HG02763 (cell line): Measurements from ENCODE around the gene FBXW10B.
"Not testable (repeated sequence)": the region's sequence is repeated elsewhere in the genome, so short reads cannot be mapped to it uniquely, and the experiment has no call there.

ENCODE experiments used
- ATAC-seq: cut with Tn5 transposase; IDR thresholded peaks from one replicate; pipeline ENCODE4 v1.9.1; 2021; ENCODE audit warnings: mild to moderate bottlenecking, moderate library complexity; ENCODE audit not compliant: unreplicated experiment

The FBXW10B gene

GRCh38 chr17:15642014-15642413 is 22.5 kb upstream of the FBXW10B start:
- not testable (repeated sequence) for ATAC-seq

DNA sequence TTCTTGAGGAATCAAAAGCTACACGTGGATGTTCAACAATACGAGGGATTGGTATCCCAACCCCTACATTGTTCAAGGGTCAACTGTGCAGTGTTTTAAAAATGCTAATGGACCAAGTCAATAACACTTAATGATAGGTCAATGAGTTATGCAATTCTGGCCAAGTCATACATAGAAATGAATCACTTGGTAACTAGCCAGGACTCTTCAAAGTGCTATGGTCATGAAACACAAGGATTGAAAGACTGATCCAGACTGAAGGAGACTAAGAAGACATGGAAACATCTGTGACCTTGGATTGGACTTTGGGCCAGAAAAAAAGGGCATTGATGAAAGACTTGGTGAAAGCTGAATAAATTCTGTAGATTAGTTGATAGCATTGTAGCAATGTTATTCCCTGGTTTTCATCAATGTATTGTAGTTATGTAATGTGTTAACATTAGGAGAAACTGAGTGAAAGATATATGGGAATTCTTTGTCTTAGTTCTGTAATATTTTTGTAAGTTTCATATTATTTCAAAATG is 11.5 kb upstream of the FBXW10B start:
- not testable (repeated sequence) for ATAC-seq

GRCh38 chr17:15629991-15630390 is 10.5 kb upstream of the FBXW10B start:
- ATAC-seq: not testable (repeated sequence)

DNA sequence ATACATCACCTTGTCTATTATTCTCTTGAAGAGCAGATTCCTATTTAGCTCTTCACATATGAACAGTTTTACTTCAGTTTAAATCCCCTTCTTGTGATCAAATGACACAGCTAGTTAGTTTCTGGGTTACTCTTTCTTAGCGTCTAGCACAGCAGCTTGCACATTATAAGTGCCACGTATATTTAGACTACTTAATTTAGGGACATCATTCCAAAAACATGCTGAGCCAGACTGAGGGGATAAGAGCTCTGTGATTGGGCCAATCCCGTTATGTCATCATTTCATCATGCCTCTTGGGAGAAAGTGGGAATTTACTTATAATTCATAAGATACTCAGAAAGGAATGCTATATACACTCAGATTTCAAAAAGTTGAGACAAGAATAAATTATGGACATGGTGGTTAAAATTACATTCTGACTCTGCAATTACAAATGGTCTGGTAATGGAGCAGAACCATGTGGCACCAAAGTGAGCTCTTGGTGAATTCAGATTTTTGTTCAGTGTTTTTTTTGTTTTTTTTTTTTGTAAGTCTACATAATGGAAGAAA is 4.2 kb upstream of the FBXW10B start:
- ATAC-seq: not testable (repeated sequence)

DNA sequence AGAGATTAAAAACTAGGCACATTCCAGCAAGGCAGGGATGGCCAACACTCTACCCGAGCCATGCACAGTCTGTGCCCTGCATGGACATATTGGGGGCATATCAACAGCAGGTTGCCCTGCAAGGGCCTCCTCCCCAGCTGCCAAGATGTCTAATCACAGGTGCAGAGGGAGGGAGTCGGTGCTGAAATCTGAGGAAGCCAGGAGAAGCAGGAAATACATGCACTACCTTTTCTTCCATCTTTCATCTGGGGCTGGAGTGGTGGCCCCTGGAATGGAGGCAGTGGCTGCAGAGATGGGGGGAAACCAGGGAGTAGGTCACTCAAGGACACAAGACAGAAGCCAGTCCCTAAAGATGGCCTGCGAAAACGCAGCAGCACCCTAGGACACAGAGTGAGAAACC is 3.8 kb upstream of the FBXW10B start:
- not testable (repeated sequence) for ATAC-seq

- ATAC-seq: not testable (repeated sequence)
Measured at GRCh38 chr17:15622124-15622523, 2.6 kb upstream of the FBXW10B start.

GRCh38 chr17:15616828-15617227 is 2.7 kb downstream of the FBXW10B start:
- ATAC-seq: not testable (repeated sequence)

DNA sequence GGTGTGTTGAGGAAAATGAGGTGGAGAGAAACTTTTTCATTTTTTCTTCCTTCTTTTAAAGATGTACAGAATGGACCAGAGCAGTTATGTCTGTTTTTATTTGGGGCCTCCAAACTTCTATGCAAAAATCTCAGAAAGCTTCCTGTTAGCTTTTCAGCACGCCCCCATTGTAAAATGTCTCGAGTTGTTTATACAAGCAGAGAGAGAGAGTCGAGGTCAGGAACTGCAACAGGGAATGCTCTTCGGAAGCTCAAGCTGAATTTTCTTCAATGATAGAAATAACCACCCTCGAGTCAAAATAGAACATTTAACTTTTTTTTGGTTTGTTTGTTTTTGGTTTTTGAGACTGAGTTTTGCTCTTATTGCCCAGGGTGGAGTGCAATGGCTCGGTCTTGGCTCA is 3.7 kb downstream of the FBXW10B start:
- ATAC-seq: not testable (repeated sequence)

GRCh38 chr17:15613111-15613510 is 6.4 kb downstream of the FBXW10B start:
- not testable (repeated sequence) for ATAC-seq

DNA sequence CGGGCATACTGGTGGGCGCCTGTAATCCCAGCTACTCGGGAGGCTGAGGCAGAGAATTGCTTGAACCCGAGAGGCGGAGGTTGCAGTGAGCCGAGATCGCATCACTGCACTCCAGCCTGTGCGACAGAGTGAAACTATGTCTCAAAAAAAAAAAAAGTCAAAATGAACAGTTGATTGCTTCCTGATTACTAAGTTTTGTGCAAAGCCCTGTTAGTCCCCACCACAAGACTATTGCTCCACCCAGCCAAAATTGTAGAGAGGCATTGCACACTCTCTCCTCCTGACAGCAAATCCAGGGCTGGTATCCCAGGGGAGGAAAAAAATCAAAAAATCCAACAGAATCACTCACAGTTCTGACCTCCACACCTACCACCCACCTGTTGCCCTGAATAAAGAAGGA is 26.5 kb downstream of the FBXW10B start:
- not testable (repeated sequence) for ATAC-seq

DNA sequence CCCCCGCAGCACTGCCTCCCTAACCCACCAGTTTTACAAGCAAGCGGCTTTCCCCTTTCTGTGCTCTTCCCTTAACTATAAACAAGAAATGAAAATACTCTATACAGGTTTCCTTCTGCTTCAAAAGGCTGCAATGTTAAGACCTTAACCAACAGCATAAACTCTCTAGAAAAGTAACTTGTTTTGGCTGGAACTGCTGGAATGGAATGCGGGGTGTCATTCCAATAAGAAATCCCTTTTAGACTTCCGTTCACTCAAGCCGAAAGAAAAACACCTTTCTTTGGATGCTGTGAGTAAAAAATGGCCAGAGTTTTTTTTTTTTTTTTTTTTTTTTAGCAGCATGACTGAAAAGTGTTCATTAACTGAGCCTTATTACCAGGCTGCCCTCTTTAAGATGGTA is 27.5 kb downstream of the FBXW10B start:
- ATAC-seq: not testable (repeated sequence)

DNA sequence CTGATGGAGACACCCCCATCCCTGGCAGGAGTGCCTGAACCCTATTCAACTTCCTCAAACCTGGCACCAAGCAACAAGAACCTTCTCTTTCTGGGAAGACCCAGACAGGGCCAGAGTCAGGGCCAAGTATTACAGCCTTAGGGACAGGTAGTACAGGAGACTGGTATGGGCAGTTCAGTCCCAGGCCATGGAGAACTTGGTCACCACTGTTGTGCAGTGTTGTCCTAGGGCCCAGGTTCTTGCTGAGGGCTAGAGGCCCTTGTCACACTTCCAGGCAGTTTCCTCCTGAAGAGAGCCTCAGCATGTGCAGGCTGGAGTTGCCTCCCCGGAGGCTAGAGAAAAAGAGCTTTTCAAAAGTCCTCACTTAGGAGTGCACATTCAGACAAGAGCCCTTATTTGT is 28.7 kb downstream of the FBXW10B start:
- ATAC-seq: not testable (repeated sequence)

GRCh38 chr17:15589544-15590536 is 29.7 kb downstream of the FBXW10B start:
- not testable (repeated sequence) for ATAC-seq

GRCh38 chr17:15588017-15588416 is 31.5 kb downstream of the FBXW10B start:
- not testable (repeated sequence) for ATAC-seq

DNA sequence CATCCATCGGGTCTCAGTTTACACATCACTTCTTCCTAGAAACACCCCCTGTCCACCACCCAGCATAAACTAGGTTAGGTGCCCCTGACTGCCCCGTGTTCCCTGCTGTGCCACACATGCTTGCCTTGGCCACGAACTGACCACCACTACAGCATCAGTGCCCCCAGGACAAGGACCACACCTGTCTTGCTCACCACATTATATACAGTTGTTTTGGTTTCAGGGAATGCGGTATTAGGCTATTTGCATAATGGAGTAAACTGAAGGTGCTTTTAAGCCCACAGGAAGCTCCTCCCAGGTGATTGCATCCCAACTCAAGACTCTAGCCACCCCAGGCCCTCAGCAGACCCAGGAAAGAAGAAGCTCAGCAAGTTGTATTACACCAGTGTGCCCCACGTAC is 36.2 kb downstream of the FBXW10B start:
- not testable (repeated sequence) for ATAC-seq

DNA sequence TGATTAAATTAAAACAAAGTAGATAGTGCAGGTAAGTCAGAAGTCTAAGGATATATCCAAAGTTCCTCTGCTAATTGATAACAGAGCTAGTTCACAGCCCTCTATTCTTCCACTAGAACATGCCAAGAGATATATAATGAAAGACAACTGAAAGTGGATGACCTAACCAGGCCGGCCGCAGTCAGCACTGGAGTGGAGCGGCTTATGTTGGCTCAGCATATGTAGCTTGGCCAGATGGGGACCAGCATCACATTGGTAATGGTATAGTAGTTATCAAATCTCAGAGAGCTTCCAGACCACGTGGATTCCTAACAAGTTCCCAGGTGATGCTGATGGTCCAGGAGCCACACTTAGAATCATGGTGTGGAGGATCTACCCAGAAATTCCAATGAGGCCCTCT is 38.0 kb downstream of the FBXW10B start:
- ATAC-seq: not testable (repeated sequence)

DNA sequence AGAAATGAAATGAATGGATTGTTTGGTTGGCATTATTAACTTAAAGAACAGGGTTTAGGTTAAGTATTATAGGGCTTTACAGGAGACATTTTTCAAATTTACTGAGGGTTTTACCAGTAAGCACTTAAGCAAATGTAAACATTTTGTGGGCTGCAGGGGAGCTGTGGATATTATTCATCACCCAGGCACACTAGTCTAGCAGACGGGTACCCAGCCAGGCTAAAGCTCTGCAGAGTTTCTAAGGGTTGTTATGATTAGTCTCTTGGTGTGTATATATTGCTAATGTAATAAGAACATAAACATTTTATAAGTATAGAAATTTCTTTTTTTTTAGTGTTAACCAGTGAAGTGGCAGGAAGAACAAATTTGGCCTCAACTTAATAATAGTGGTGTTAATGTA is 42.7 kb downstream of the FBXW10B start:
- ATAC-seq: not testable (repeated sequence)

- not testable (repeated sequence) for ATAC-seq
Measured at GRCh38 chr17:15574660-15575059, 44.8 kb downstream of the FBXW10B start.

DNA sequence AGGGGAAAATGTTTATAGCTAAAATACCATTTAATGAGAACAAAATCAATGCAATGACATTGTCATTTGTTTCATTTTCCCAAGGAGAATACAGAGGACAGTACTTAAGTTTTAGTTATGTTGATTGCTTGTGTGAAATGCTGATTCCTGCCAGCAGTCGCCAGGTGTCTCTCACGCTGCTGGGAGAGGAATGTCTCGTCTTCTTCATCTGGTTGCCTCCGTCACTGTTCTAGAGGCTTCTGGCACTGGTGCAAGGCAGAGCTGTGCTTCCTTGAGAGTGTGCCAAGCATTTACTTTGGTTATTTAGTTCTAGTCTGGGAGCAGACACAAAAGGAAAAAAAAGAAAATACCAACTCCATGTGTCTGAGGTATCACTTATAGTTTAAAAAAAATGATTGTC is 45.6 kb downstream of the FBXW10B start:
- ATAC-seq: not testable (repeated sequence)
